ENCODE data around the gene SMIM15.
A peak's percentile ranks its signal among the peaks of the same experiment; 100 is the strongest.
"Not testable (repeated sequence)": the region's sequence is repeated elsewhere in the genome, so short reads cannot be mapped to it uniquely, and the experiment has no call there.

The SMIM15 gene, protein sequence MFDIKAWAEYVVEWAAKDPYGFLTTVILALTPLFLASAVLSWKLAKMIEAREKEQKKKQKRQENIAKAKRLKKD

DNA sequence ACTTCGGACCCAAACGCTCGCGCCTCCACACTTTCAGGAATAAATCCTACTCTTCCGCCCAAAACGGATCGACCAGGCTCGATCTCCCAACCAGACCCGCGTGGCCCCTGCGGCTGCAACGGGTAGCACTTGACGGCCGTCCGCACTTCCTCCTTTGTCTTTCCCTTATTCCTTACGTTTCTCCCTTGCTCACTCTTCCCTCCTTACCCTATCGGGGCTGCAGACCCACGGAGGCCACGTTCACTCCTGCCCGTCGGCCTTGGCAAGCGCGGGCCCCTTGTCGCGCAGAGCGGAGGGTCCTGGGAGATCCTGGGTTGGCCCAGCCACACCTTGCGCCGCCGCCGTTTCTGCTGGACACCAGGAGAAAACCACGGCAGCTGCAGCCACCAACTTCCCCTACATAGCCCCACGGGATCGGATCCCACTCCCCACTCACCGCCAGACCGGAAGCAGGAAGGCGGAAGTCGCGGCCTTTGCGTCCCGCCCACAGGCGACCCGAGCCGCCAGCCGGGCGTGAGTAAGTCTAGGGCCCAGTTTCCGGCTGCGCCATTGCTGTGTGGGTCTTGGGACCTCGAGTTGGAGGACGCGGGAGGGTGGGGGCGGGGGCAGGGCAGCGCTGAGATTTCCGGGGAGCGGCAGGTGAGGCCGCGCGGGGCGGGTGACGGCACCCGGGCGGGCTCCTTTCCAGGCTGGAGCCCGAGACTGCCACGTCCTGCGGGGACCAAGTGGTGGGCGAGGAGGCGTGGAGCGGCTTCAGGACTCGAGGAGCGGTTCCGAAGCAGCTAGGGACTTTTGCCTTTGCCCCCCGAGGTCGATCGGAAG, at the start of gene SMIM15:
Gene SMIM15 (minus strand): TSS at position 459 of the 822 bp plus-strand sequence. CDS start 2,297 bp downstream, outside the sequence.
- DNase-seq: peak; percentile 97

DNA sequence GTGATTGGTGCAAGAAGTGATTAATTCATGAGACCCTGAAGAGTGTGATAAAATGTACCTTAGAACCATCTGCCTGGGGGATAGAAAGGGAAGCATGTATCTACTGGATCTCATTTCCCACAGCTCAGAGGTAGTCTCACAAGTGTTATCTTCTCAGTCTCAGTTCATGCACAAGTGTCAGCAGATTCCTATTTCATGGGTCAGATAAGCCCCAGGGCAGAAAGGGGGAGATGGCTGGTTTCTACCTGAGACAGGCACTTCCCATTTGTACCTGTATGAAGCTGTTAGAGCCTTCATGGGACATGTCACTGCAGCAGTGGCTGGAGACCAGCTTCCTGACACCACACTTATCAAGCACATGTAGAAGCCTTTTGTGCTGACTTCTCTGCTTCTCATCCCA, 45.6 kb upstream of the SMIM15 start:
- no peak for DNase-seq

DNA sequence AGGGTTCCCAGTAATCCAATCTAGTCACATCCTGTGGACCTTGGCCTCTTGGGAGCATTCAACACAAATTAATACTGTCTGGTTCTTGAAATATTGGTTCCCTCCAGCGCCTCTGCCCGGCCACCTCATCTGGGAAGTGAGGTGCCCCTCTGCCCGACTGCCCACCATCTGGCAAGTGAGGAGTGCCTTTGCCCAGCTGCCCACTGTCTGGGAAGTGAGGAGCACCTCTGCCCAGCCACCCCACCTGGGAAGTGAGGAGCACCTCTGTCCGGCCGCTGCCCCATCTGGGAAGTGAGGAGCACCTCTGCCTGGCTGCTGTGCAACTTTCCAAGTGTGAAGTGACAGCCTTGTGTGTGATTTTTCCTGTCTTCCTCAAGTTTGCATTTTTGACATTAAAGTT, 42.7 kb upstream of the SMIM15 start:
- no peak for DNase-seq

DNA sequence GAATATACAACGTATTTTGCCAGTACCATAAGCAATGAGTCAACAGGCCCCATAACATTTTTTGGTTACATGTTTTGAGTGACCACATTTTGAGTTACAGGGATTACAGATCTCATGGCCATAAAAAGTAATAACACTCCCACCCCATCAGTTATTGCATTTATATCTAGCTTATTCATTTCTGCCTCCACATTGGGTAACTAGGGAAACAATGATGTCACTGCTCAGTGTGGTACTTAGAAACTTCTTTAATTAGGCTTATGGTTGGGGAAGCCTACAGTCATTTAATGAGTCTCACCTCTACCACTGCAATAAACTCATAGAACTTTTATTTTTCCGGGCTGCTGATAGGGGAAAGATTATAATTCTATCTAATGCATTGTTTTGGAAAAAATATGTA, 39.9 kb upstream of the SMIM15 start:
- DNase-seq: no peak

DNA sequence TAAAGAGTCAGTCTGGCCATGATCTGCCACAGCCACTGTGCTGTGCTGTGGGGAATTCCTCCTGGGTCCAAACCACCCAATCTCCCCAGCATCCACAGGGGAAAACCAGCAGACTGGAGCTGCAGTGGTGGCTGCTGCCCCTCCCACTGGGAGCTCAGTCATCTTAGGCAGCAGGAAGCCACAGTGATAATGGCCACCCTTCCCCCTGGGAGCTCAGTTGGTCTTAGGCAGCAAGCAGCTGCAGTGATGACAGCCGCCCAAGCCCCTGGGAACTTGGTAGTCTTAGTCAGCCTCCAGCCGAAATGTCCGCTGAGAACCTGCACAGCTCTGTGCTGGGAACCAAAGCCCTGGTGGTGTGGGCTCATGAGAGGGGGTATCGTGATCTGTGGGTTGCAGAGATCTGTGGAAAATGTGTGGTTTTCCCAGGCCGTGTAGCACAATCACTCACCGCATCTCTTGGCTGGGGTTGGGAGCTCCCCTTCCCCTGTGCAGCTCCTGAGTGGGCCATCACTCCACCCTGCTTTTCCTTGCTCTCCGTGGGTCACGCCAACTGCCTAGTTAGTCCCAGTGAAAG, 38.4 kb upstream of the SMIM15 start:
- peak; percentile 60 for DNase-seq

DNA sequence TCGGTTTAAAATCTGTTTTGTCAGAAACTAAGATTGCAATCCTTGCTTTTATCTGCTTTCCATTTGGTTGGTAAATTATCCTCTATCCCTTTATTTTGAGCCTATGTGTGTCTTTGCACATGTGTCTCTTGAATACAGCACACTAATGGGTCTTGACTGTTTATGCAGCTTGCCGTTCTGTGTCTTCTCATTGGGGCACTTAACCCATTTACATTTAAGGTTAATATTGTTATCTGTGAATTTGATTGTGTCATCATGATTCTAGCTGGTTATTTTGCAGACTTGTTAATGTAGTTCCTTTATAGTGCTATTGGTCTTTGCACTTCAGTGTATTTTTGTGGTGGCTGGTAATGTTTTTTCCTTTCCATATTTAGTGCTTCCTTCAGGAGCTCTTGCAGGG, 36.3 kb upstream of the SMIM15 start:
- DNase-seq: no peak

DNA sequence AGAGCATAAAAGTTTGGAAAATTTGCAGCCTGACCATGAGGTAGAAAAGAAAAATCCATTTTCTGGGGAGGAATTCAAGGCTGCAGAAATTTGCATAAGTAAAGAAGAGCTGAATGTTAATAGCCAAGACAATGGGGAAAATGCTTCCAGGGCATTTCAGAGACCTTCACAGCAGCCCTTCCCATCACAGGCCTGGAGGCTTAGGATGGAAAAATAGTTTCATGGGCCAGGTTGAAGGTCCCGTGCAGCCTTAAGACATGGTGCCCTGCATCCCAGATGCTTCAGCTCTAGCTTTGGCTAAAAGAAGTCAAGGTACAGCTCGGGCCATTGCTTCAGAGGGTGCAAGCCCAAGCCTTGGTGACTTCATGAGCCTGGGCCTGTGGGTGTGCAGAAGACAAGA, 25.6 kb upstream of the SMIM15 start:
- DNase-seq: not testable (repeated sequence)

DNA sequence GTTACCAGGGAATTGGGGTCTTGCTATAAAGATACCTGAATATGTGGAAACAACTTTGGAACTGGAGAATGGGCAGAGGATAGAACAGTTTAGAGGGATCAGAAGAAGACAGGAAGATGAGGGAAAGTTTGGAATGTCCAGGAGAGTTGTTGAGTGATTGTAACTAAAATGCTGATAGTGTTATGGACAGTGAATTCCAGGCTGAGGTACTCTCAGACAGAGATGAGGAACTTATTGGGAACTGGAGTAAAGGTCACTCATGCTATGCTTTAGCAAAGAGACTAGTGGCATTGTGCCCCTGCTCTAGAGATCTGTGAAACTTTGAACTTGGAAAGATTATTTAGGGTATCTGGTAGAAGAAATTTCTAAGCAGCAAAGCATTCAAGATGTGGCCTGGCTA, 25.1 kb upstream of the SMIM15 start:
- not testable (repeated sequence) for DNase-seq

DNA sequence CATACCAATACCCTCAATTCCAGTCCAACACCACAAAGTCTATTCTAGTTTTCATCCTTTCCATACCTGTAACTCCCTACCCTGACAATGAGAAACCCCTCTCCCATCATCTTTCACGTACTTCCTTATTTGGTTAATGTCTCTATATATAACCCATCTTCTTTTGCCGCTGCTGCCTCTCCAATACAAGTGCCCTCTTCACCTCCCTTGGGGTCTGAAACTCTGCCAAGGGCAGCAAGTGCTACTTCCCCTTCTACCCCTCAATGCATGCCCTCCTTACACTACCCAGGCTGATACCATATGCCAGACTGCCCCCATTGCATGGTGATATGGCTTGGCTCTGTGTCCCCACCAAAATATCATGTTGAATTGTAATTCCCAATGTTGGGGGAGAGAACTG, 24.4 kb upstream of the SMIM15 start:
- DNase-seq: no peak

DNA sequence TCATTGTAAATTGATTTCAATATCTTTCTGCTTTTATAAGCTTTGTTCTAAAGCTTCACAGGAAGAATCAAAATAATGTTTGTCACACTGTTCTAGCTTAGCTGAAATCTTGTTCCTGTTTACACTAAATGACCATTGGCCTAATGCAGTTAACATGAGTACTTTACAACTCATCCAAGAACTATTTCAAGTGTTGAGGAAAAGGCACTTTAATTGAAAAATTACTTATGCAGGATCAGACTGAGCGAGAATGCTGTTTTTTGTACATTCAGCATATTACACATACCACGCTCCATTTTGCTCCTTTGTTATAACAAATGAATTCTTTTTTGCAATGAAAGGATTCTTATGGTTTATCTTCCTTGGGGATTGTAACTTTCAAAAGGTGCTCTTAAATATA, 22.4 kb upstream of the SMIM15 start:
- no peak for DNase-seq

DNA sequence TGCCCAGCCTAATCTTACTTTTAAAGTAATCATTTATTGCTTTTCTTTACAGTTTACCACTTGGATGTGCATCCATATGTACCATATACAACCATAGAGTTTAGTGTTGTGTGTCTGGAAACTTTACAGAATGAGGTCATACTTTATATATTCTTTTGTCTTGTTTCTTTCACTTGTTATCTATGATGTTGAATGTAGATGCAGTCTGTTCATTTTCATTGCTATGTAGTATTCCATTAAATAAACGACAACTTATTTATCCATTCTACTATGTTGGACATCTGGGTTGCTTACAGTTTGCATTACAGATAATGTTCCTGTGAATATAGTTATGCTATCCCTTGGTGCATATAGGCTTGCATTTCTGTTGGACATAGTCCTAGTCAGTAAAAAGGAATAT, 21.3 kb upstream of the SMIM15 start:
- DNase-seq: no peak

DNA sequence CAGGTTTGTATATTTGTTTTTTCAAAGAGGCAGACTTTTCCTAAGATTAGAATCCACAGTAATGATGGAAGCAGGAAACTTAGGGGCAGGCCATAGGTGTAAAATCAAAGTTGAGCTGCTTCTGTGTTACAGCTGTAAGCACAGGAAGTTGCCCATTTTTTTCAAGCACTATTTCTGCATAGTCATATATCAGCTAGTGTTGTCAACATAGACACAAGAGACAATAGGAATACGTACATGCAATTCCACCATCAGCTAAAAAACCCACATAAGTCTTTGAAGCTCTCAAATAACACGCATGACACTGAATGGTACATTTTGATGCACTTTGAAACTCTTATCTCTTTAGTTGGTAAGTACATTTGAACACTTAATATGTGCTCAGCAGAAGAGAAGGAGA, 20.2 kb upstream of the SMIM15 start:
- DNase-seq: no peak

DNA sequence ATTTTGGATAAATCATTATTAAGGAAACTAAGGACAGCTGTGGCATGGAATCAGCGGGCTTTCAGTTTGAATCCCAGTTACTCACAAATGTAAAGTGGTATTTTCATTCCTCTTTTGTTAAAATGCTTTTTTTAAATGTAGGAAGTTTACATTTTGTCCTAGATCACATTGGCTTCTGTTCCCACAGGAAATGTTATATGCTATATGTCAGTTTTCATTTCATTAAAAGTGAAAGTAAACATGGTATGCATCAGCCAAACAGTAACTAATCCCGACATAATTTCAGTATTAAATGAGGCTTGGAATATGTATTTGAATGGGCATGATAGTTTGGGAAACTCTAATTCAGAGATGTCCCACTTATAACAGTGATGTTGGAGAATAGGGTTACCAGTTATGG, 18.6 kb upstream of the SMIM15 start:
- DNase-seq: no peak

DNA sequence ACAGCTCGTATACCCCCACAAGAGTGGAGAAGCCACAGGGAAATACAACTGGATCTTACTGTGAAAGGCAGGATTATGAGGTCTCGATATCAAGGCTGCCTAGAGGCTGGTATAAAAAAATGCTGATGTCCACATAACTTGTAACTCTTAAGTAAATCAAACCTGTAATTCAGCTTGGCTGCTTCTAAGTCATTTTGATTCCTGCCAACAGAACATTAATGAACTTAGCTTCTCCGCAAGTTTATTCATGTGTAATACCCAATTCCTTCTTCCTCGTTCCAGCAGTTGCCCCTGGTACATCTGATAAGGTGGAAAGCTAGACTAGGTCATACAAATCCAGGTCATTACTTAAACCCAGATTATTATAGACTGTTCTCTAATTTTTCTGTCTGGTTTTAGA, 16.4 kb upstream of the SMIM15 start:
- DNase-seq: no peak

DNA sequence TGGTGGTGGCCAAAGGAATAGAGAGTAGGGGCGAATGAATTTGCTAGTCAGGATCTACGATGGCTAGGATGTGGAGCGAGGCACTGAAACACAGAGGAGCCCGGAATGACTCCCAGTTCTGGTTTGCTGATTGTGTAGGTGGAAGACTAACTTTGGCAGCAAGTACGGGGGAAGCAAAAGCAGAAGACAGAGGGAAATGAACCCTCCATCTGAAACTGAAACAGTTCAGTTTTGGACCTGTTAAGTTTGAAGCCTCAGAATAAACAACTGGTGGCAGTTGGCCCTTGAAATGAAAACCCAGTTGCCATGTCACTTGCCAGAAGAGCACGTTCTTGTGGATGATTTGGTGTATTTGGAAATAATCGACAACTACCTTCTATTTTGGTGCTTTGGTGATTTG, 15.4 kb upstream of the SMIM15 start:
- no peak for DNase-seq

DNA sequence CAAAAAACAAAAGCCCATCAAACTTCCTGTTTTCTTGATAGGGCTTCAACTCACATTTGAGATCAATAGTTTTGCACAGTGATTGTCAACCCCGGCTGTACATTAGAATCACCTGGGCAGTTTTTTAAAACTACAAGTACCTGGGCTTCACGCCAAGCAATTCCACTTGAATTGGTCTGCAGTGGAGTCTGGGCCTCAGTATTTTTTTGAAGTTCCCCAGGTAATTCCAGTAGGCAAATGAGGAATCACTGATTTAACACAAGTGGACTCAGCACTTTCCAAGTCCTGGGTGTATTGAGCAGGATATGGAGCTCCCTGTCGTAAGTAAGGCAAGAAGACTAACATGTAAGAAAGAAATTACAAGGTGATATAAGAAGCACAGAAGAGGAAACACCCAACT, 14.8 kb upstream of the SMIM15 start:
- DNase-seq: no peak

DNA sequence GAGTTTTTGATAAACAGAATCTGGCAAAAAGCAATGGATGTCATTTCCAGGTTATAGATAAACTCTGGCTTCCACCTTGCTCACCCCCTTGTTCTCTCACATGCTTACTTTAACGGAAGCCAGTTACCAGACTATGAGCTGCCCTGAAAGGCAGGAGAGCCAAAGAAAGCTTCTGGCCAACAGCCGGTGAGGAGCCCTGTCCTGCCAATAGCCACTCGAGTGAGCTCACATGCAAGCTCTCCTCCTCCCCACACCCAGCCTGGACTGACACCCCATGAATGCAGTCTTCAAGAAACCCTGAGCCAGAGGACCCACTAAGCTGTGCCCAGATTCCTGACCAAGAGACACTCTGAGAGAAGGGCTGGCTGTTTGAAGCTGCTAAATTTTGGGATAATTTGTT, 14.4 kb upstream of the SMIM15 start:
- DNase-seq: no peak

DNA sequence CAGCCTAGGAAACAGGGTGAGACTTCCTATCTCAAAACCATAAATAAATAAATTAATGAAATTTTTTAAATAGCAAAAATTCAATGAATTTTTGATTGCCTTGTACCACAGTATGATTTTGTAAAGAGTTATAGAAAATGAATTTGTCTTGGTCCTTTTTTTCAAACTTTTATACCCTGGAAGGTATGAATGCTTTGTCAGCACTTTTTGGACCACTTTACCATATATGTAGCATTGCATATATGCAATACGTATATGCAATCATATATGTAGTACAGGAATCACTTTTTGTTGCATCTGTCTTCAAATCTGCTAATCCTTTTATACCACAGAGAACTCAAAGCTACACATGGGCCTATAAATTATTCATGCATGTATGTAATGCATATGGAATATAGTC, 9.2 kb upstream of the SMIM15 start:
- DNase-seq: no peak

DNA sequence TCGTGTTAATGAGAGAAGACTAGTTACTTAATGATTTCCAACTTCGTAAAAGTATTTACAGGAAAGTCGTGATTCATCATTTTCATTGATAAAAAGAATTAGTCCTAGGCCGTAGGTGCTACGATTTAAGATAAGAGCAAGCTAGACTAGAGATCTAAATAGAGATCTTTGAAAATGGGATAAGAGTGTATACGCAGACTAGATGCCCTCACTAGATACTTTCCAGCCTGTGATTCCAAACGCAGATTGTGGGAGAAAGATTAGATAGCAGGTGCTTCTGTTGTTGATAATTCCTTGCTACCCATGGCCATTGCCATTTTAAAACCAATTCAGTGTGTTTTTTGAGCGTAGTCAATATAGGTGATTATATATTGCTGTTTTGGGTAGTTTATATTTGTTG, 6.7 kb upstream of the SMIM15 start:
- no peak for DNase-seq

DNA sequence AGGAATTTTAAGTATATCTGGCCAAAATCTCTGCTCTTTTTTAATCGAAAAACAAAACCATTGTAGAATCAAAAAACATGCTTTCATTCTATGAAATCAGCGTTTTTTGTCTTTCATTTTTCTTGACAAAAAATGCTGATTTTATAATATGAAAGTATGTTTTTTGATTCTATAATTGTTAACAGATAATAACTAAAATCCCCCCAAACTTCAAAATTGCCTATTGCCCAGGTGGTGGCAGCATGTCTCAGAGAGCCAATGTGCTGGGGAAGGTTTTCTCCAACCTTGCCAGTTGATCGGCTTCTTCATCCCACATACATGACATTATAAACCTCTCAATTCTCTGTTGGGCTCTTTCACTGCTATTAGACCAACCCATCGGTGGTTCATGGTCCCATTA, 5.1 kb upstream of the SMIM15 start:
- no peak for DNase-seq

DNA sequence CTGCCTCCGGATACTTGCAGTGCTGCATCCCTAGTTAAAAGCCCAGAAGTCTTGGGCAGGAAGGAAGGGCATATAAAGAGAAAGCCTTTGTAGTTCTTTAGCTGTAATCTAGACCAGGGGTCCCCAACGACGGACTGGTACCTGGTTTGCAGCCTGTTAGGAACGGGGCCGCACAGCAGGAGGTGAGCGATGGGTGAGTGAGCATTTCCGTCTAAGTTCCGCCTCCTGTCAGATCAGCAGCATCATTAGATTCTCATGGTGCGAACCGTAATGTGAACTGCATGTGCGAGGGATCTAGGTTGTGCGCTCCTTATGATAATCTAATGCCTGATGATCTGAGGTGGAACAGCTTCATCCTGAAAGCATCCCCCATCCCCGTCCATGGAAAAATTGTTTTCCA, 1.6 kb upstream of the SMIM15 start:
- no peak for DNase-seq

DNA sequence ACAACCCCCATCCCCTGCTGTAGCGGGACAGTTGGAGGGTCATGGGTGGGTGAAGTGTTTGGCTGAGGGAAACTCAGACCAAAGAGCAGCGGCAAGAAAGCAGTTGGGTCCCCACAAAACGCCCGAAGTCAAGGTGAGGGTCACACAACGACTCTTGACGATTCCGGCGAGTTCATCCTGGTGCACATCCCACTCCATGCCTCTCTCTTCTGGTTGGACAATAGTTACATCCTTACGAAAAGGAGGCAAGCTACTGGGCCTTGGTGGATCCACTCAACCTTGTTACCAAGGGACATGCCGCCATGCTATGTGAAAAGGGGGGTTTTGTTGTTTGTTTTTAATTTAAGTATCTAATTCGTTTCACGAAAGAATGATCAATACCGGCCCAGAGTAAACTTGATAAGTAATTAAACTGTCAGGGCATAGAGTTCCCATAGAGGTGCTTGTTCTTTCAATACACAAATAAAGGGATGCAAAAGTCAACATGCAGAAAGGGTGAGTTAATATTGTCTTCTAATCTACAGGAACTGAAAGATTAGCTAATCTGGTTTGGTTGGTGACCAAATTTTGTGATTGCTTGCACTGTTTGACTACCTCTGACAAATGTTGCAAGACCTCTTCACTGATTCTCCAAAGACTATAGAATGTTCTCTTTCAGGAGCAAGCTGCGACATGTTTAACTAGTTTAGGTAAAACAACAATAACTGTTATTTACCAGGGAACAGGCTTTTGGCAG, 732 bp upstream of the SMIM15 start:
- DNase-seq: peak; percentile 63

DNA sequence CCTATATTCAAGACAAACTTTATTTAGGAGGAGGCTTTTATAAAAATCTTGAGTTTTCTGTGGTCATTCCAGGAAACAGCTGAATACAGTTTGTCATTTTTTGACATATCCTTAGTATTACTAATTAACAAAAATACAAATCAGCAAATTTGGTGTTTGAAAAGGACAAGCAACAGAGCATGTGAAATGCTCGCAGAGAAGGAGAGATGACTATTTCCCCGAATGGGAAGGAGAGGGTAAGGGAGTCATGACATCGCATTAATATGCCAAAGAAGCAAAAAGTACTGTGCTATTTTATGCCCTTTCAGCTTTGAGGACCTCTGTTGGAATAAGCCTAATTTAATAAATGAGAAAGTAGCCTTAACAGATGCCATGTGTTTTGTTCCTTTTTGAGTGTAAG, 1.8 kb downstream of the SMIM15 start:
- DNase-seq: no peak

DNA sequence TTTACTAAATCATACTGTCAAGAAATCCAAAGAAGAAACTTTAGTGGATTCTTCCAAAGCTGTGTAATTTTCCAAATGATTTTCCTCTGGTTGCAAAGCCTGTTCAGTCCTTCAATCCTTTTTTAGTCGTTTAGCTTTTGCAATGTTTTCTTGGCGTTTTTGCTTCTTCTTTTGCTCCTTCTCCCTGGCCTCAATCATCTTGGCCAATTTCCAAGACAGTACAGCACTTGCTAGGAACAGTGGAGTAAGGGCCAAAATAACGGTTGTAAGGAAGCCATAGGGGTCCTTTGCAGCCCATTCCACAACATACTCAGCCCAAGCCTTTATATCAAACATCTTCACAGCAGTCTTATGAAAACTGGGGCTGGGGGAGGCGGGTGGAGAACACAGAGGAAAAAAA, 2.4 kb downstream of the SMIM15 start:
- no peak for DNase-seq
